ENCODE measurements around the gene KIRREL3. TPM values are rescaled to one million over a fixed set of nuclear protein-coding genes. Genes with fewer than 3 reads are reported as not detected.

Gene KIRREL3
- total RNA-seq, 1 experiment from 2014 or later, result 0.06 TPM

DNA sequence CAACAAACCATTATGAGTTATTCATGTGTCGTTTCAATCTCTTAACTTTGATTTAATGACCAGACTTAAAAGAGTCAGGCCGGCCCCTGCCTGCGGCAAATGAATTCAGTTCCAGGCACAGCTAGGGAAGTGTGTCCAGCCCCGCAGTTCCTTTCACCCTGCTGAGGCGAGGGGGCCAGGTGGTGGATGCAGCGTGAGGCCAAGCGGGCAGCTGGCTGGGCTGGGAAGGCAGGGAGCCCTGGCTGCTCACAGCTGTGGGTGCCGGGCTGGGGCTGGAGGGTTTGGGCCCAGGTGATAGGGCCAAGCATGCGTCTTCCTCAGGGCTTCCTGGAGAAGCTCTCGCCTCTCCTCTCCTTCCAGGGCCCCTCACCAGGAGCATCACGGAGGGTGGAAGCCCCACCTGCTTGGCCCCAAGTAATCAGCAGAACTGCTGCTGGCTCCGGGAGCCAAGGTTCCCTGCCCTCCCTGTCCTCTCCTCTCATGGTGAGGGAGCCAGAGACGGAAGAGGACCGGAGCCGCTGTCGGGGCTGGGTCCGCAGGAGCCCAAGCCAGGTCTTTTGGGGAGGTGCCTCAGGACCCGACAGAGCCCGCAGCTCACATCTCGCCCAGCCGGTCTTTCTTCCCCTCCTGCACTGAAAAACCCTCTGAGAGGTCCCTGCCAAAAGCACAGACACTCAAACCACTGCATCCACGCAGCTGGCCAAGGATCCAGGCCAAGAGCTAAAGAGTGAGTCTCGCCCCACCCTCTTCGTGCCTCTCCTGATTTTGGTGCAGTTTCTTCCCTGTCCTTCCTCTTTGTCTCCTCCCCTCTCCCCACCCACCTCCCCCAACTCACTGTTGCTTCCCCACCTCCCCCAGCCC, 548.1 kb downstream of the KIRREL3 start:
- Histone ChIP-seq H3K27ac (no peak overlapping the region), H3K9me3 (replicated peaks) (no peaks in the 10 kb centered on the region), H3K4me3 (no peak overlapping the region), H3K4me1 (no peaks in the 10 kb centered on the region), H3K36me3 (no peaks in the 10 kb centered on the region), H3K27me3 (no peaks in the 10 kb centered on the region)
- peak in 1 of 2 experiments; percentile 29 for DNase-seq

DNA sequence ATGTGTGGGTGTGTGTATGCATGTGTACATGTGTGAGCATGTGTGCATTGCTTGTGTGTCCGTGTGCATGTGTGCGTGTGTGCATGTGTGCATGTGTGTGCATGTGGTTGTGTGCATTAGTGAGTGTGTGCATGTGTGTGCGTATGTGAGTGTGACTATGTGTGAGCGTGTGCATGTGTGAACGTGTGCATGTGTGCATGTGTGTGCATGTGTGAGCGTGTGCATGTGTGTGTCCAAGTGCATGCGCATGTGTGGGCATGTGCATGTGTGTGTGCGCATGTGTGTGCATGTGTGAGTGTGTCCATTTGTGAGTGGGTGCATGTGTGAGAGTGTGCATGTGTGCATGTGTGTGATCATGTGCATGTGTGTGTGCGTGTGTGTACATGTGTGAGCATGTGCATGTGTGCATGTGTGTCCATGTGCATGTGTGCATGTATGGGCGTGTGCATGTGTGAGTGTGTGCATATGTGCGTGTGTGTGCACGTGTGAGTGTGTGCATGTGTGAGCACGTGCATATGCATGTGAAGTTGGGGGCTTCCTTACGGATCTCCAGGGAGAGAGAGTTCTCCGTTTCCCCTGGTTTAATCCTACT, 549.3 kb downstream of the KIRREL3 start:
- Histone ChIP-seq H3K27me3 (no peaks in the 10 kb centered on the region), H3K36me3 (no peaks in the 10 kb centered on the region), H3K4me3 (no peak overlapping the region), H3K27ac (no peak overlapping the region), H3K9me3 (replicated peaks) (no peaks in the 10 kb centered on the region), H3K4me1 (no peaks in the 10 kb centered on the region)
- DNase-seq, result no peak

DNA sequence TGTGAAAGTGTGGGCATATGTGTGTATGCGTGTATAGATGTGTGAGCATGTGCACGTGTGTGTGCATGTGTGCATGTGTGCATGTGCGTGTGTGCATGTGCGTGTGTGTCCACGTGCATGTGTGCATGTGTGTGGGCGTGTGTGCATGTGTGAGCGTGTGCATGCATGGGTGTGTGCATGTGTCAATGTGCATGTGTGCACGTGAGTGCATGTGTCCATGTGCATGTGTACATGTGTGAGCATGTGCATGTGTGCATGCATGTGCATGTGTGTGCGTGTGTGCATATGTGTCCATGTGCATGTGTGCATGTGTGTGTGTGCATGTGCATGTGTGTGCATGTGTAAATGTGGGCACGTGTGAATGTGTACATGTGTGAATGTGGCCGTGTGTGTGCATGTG, 549.8 kb downstream of the KIRREL3 start:
- Histone ChIP-seq H3K9me3 (replicated peaks) (no peaks in the 10 kb centered on the region), H3K4me1 (no peaks in the 10 kb centered on the region), H3K4me3 (no peak overlapping the region), H3K27ac (no peak overlapping the region), H3K36me3 (no peaks in the 10 kb centered on the region), H3K27me3 (no peaks in the 10 kb centered on the region)
- DNase-seq, result no peak

DNA sequence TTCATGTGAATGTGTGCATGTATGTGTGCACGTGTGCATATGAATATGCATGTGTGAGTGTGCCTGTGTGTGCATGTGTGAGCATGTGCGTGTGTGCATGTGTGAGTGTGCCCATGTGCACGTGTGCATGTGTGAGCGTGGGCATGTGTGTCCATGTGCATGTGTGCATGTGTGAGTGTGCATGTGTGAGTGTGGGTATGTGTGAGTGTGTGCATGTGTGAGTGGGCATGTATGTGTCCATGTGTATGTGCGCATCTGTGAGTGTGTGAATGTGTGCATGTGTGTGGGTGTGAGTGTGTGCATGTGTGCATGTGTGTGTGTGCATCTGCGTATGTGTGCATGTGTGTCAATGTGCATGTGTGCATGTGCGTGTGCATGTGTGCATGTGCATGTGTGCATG, 550.4 kb downstream of the KIRREL3 start:
- H3K4me1 ChIP-seq, result no peaks in the 10 kb centered on the region

DNA sequence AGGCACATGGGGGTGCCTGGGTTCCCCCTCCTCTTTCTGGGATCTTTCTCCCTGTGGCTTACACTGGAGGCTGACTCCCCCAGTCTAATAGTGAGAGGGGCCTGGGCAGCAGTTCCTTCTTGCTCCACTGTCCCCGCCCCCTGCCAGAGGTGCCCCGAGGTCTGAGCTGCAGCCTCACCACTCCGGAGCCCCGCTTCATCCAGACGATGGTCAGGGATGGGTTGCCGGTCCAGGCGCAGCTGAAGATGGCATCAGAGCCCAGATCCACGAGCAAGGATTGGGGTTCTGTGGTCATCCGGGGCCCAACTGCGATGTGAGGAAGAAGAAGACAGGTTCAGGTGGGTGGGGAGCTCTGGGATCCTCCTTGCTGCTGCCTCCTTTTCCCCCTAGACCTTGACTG, 554.0 kb downstream of the KIRREL3 start:
- Histone ChIP-seq H3K9me3 (replicated peaks) (no peaks in the 10 kb centered on the region), H3K4me1 (no peaks in the 10 kb centered on the region), H3K4me3 (no peak overlapping the region), H3K27ac (no peak overlapping the region), H3K36me3 (no peaks in the 10 kb centered on the region), H3K27me3 (no peaks in the 10 kb centered on the region)
- no peak for DNase-seq

More for the DNA sequence above, 550.4 kb downstream of the KIRREL3 start:
- Histone ChIP-seq H3K27me3 (no peaks in the 10 kb centered on the region), H3K27ac (no peak overlapping the region), H3K9me3 (replicated peaks) (no peaks in the 10 kb centered on the region), H3K4me3 (no peak overlapping the region), H3K36me3 (no peaks in the 10 kb centered on the region)
- no peak for DNase-seq

DNA sequence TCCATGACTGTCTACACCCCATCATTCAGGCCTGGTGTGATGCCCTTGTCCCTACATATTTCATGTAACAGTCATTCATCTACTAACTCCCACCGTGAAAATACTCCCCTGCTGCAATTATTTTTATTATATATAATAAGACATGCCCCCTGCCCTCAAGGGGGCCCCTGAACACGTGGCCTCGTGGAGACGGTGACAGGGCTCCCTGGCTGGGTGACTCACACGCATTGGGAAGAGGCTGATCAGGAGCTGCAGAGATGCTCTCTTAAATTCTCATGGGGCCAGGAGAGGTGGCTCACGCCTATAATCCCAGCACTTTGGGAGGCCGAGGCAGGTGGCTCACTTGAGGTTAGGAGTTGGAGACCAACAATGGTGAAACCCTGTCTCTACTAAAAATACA, 556.5 kb downstream of the KIRREL3 start:
- Histone ChIP-seq H3K4me1 (no peaks in the 10 kb centered on the region), H3K27me3 (no peaks in the 10 kb centered on the region), H3K27ac (no peak overlapping the region), H3K36me3 (no peaks in the 10 kb centered on the region), H3K4me3 (no peak overlapping the region), H3K9me3 (replicated peaks) (no peaks in the 10 kb centered on the region)
- no peak for DNase-seq

DNA sequence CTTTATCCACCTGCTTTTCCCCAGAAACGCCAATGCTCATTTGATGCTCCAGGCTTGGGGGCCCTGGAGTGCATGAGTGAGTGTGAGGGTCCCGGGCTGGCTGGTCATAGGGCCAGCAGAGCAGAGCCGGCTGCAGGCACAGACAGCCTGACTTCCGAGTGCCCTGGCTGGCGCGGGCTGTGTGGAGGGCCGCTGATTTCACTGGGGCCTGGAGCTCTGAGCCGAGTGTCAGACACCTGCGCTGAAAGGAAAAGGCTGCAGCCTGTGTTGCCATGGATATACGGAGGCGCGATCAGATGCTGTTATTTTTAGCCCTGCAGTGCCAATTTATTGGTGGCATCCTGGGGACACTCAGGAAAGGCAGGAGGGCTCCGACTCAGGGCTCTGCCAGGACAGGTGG, 557.5 kb downstream of the KIRREL3 start:
- H3K27me3 ChIP-seq, result no peaks in the 10 kb centered on the region
- no peaks in the 10 kb centered on the region for H3K9me3 ChIP-seq (replicated peaks)
- H3K4me1 ChIP-seq, result no peaks in the 10 kb centered on the region
- H3K4me3 ChIP-seq, result no peak overlapping the region
- H3K36me3 ChIP-seq, result no peaks in the 10 kb centered on the region
- no peak overlapping the region for H3K27ac ChIP-seq
- DNase-seq, result no peak

DNA sequence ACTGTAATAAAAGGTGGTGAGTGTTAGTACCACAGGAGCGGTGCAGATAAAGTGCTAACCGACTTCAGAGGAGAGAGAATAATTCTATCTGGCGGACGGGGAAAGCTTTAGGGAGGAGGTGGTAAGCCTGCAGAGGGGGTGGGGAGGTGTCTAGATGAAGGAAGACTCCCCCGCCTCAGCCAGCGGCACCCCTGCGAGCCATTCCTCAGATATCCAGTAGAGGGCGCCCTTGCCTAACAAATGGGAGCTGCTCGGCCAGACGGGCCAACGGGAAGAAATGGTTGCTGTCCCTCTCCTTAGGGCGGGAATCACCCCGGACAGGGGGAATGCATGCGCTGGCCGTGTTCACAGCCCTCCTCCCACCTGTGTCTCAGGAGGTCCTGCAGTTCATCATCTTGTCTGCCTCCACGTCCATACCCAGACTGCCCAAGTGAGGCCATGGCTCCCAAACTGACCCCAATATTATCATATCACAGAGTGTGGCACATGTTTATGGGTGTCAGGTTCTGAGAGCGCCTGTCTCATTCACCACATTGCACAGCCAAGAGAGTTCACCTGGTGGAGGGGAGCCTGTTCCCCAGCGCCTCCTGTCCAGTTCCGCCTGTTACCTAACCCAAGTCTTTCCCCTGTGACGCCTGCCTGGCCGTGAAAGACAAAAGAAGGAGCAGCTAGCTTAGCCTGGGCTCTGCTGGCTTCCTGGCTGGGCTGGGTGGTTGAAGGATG, 559.6 kb downstream of the KIRREL3 start:
- no peak overlapping the region for H3K27ac ChIP-seq
- peak; percentile 66 to 83 for DNase-seq
- no peak overlapping the region for H3K4me3 ChIP-seq
- no peaks in the 10 kb centered on the region for H3K9me3 ChIP-seq (replicated peaks)
- no peaks in the 10 kb centered on the region for H3K36me3 ChIP-seq
- H3K27me3 ChIP-seq, result no peaks in the 10 kb centered on the region
- no peaks in the 10 kb centered on the region for H3K4me1 ChIP-seq

DNA sequence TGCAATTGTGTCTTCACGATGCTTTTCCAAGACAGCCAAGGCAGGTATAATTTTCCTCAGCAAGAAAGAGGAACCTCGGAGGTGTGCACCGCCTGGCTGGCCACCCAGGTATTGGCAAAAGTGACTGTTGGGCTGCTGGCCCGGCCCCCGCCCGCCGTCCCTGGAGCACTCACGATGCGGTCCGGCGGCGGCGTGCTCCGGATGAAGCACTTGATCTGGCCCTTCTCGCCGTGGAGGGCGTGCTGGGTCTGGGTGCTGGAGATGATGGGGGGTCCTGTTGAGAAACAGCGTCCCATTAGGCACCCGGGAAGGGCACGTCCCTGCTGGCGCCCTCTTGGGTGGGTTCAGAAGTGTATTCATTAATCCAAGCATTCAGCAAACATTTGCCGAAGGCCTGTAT, 560.3 kb downstream of the KIRREL3 start:
- Histone ChIP-seq H3K9me3 (replicated peaks) (no peaks in the 10 kb centered on the region), H3K4me3 (no peak overlapping the region), H3K27me3 (no peaks in the 10 kb centered on the region), H3K27ac (no peak overlapping the region), H3K36me3 (no peaks in the 10 kb centered on the region), H3K4me1 (no peaks in the 10 kb centered on the region)
- DNase-seq, result no peak

DNA sequence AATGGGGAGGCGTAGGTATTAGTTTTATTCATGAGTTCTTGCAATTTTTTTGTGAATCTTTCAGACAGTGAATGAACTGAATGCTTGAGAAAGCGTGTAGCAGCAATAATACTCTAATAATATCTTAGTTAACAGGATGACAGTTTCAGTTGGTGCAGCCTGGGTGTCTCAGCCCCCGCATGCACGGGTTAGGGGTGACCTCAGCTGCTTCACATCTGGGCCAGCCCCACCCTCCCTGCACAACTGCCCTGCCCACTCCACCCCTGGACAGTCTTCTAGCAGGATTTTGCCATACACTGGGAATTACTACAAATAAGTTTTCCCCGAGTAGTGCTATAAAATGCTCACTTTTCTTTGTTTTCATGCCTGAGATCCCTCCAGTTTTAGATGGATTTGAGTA, 561.9 kb downstream of the KIRREL3 start:
- H3K4me3 ChIP-seq, result no peak overlapping the region
- no peak for DNase-seq
- H3K27ac ChIP-seq, result no peak overlapping the region
- no peaks in the 10 kb centered on the region for H3K4me1 ChIP-seq
- H3K36me3 ChIP-seq, result no peaks in the 10 kb centered on the region
- H3K9me3 ChIP-seq (replicated peaks), result no peaks in the 10 kb centered on the region
- H3K27me3 ChIP-seq, result no peaks in the 10 kb centered on the region

DNA sequence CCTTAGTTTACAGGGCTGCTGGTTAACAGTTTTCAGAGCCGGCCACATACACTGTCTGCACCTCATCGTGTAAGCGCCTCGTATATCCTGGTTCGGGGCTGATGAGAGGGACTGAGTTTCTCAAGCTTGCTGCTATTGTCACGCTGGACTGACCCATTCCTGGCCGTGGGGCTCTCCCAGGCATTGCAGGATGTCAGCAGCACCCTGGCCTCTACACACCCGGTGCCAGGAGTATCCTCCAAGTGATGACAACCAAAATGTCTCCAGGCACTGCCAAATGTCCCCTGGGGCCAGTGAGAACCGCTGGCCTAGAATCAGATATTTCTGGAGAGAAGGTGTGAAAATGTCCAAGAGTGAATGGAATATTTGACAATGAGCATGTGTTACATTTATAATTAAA, 562.3 kb downstream of the KIRREL3 start:
- DNase-seq, result no peak
- no peaks in the 10 kb centered on the region for H3K9me3 ChIP-seq (replicated peaks)
- H3K4me3 ChIP-seq, result no peak overlapping the region
- no peaks in the 10 kb centered on the region for H3K4me1 ChIP-seq
- H3K36me3 ChIP-seq, result no peaks in the 10 kb centered on the region
- no peak overlapping the region for H3K27ac ChIP-seq
- no peaks in the 10 kb centered on the region for H3K27me3 ChIP-seq

DNA sequence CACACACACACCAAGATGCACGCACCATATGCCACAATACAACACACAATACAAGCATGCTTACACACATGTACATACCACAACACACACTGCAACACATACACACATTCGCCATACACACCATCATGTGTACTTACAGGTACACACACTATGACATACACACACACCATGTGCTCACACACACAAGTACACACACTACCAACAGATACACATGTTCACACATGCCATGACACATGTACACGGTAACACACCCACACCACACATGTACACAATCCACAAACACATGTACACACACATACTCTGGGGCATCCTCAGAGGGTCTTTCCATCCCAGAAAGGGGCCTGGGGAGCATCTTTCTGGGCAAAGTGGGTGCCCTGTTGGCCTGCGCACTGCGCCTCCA, 562.8 kb downstream of the KIRREL3 start:
- no peak overlapping the region for H3K27ac ChIP-seq
- no peaks in the 10 kb centered on the region for H3K27me3 ChIP-seq
- no peaks in the 10 kb centered on the region for H3K4me1 ChIP-seq
- no peak for DNase-seq
- no peaks in the 10 kb centered on the region for H3K9me3 ChIP-seq (replicated peaks)
- H3K36me3 ChIP-seq, result no peaks in the 10 kb centered on the region
- H3K4me3 ChIP-seq, result no peak overlapping the region

DNA sequence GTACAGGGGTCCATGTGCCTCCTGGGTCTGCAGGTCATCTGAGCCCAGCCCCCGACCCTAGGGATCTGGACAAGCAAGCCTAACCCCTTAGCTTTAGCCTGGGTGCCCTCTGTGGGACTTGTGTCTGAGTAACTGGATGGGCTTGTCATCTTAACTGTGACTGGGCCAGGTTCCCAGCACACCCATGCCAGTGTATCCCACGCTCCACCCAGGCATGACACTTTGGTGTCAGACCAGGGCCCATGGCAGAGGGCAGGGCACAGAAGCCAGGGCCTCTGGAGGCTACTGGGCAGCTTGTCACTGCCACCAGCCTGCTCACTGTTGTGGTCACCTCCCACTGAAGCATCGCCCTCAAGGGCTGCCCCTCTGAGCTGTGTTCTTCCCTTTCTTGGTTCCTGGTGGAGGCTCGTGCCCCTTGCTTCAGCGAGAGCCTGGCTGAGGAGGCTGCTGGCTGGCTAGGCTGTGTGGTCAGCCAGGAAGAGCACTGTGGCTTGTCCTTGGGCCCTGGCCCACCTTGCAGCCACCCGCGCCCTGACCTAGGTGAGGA, 564.3 kb downstream of the KIRREL3 start:
- Histone ChIP-seq H3K9me3 (replicated peaks) (no peaks in the 10 kb centered on the region), H3K4me1 (no peaks in the 10 kb centered on the region), H3K27ac (no peak overlapping the region), H3K36me3 (no peaks in the 10 kb centered on the region), H3K27me3 (no peaks in the 10 kb centered on the region), H3K4me3 (no peak overlapping the region)
- DNase-seq, result no peak

DNA sequence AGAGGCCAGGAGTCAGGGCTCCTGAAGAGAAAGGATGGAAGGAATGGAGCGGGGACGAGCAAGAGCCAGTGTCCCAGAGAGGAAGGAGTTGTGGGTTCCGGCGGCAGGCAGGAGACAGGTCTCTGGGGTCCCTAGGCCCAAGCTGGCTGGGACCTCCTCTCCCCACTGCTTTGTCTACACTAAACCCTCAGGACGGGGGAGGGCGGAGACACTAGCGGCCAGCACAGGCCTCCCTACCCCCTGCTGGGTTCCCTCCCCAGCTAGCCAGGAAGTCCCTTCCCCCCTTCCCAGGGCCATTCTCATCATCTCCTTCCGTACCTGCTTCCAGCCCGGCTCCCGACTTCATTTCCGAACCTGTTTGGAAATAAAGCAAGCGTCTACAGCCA, 565.6 kb downstream of the KIRREL3 start:
- no peak overlapping the region for H3K4me3 ChIP-seq
- no peaks in the 10 kb centered on the region for H3K36me3 ChIP-seq
- DNase-seq, result no peak
- no peaks in the 10 kb centered on the region for H3K27me3 ChIP-seq
- H3K9me3 ChIP-seq (replicated peaks), result no peaks in the 10 kb centered on the region
- H3K4me1 ChIP-seq, result no peaks in the 10 kb centered on the region; the same call in 1 of the 2 replicates
- H3K27ac ChIP-seq, result no peak overlapping the region
